H7 (cell line): ENCODE measurements around the gene FRMD6. TPM values are rescaled to one million over a fixed set of nuclear protein-coding genes. Genes with fewer than 3 reads are reported as not detected.
"Not testable (repeated sequence)": the region's sequence is repeated elsewhere in the genome, so short reads cannot be mapped to it uniquely, and the experiment has no call there.

ENCODE experiments used
- DNase-seq: peaks from one replicate; pipeline ENCODE4 v3.0.0; 2012
- H3K27me3 ChIP-seq: 2 replicates; pipeline ENCODE4 v1.6.0; 2011; ENCODE audit warnings: mild to moderate bottlenecking, low read length; ENCODE audit not compliant: control insufficient read depth, insufficient read depth
- H3K36me3 ChIP-seq: replicated peaks from 2 replicates; pipeline ENCODE4 v1.5.1; 2011; ENCODE audit warnings: low read length; ENCODE audit not compliant: control insufficient read depth, insufficient read depth
- H3K4me3 ChIP-seq: 2 replicates; pipeline ENCODE4 v1.5.1; 2011; ENCODE audit warnings: low read depth, mild to moderate bottlenecking, control low read depth, low read length, moderate library complexity; ENCODE audit not compliant: insufficient read depth
- total RNA-seq: library from RNA; depleted of rRNA; stranded (reverse); fragments of >200 nt; shearing (Covaris generic); gene quantifications from 2 replicates; pipeline ENCODE4 v1.2.3, GENCODE V29; 2014

The FRMD6 gene
- total RNA-seq, 1 experiment from 2014 or later, result 17.4 TPM

GRCh38 chr14:51620056-51620455 lies 31.7 kb upstream of the FRMD6 start:
- DNase-seq, result no peak
- Histone ChIP-seq H3K27me3 (no peaks in the 10 kb centered on the region), H3K36me3 (no peaks in the 10 kb centered on the region), H3K4me3 (no peak overlapping the region)

GRCh38 chr14:51621654-51622053 lies 30.1 kb upstream of the FRMD6 start:
- no peaks in the 10 kb centered on the region for H3K27me3 ChIP-seq
- DNase-seq, result no peak
- no peaks in the 10 kb centered on the region for H3K36me3 ChIP-seq
- H3K4me3 ChIP-seq, result no peak overlapping the region

GRCh38 chr14:51622376-51622775 lies 29.3 kb upstream of the FRMD6 start:
- H3K27me3 ChIP-seq, result no peaks in the 10 kb centered on the region
- H3K4me3 ChIP-seq, result no peak overlapping the region
- no peaks in the 10 kb centered on the region for H3K36me3 ChIP-seq
- no peak for DNase-seq

- DNase-seq, result no peak
- Histone ChIP-seq H3K4me3 (no peak overlapping the region), H3K36me3 (no peaks in the 10 kb centered on the region), H3K27me3 (no peaks in the 10 kb centered on the region)
Observed at GRCh38 chr14:51624955-51625569, 26.6 kb upstream of the FRMD6 start.

GRCh38 chr14:51626185-51626584 lies 25.5 kb upstream of the FRMD6 start:
- Histone ChIP-seq H3K27me3 (no peaks in the 10 kb centered on the region), H3K4me3 (no peak overlapping the region), H3K36me3 (no peaks in the 10 kb centered on the region)
- no peak for DNase-seq

- no peak for DNase-seq
- Histone ChIP-seq H3K4me3 (no peak overlapping the region), H3K36me3 (no peaks in the 10 kb centered on the region), H3K27me3 (no peaks in the 10 kb centered on the region)
Observed at GRCh38 chr14:51626788-51627187, 24.9 kb upstream of the FRMD6 start.

DNA sequence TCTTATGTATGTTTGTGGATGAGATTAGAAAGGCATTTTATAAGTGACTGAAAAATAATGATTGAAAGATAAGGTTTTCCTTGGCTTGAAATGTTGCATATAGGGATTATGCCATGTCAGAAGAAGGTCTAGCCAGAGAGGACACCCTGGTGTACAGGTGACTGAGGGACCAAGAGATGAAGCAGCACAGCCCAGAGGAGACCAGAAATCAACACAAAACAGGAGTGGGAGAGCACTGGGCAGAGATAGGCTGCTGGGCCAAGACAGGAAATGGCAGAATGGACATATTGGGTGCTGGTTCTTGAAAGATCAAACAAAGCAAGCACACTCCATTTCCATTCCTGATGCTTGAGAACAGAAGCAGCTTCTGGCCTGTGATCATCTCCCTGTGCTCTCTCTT lies 24.4 kb upstream of the FRMD6 start:
- no peak overlapping the region for H3K4me3 ChIP-seq
- no peak for DNase-seq
- no peaks in the 10 kb centered on the region for H3K36me3 ChIP-seq
- no peaks in the 10 kb centered on the region for H3K27me3 ChIP-seq

- Histone ChIP-seq H3K4me3 (no peak overlapping the region), H3K36me3 (no peaks in the 10 kb centered on the region), H3K27me3 (no peaks in the 10 kb centered on the region)
- DNase-seq, result no peak
Observed at GRCh38 chr14:51628238-51628637, 23.5 kb upstream of the FRMD6 start.

DNA sequence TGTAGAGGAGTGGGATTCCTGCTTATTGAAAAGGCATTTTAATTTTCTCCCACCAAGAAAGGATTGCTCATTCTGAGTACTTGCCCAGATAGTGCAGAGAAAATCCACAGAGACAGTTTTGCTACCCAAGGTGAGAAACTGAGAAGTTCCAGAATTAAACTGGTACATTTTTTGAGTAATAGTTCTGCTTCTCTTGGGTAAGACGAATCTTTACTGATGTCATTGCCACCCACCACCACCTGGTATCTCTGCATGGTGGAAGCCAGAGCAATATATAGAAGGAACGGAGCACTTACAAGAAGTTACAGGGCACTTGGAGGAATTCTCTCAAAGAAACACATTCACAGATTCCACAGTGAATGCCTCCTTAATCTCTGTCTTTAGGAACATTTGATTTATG lies 20.7 kb upstream of the FRMD6 start:
- Histone ChIP-seq H3K36me3 (no peaks in the 10 kb centered on the region), H3K27me3 (no peaks in the 10 kb centered on the region), H3K4me3 (no peak overlapping the region)
- DNase-seq, result no peak

DNA sequence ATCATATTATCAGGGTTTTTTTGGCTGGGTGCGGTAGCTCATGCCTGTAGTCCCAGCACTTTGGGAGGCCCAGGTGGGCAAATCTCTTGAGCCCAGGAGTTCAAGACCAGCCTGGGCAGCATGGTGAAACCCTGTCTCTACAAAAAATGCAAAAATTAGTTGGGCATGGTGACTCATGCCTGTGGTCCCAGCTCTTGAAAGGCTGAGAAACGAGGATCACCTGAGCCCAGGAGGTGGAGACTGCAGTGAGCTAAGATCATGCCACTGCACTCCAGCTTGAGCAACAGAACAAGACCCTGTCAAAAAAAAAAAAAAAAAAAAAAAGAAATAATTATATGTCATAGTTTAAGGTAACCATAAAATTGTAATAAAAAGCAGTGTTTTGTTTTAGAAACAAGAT lies 18.4 kb upstream of the FRMD6 start:
- not testable (repeated sequence) for H3K4me3 ChIP-seq, H3K27me3 ChIP-seq, DNase-seq, H3K36me3 ChIP-seq

GRCh38 chr14:51636109-51636508 lies 15.6 kb upstream of the FRMD6 start:
- Histone ChIP-seq H3K36me3 (no peaks in the 10 kb centered on the region), H3K27me3 (no peaks in the 10 kb centered on the region), H3K4me3 (no peak overlapping the region)
- no peak for DNase-seq

DNA sequence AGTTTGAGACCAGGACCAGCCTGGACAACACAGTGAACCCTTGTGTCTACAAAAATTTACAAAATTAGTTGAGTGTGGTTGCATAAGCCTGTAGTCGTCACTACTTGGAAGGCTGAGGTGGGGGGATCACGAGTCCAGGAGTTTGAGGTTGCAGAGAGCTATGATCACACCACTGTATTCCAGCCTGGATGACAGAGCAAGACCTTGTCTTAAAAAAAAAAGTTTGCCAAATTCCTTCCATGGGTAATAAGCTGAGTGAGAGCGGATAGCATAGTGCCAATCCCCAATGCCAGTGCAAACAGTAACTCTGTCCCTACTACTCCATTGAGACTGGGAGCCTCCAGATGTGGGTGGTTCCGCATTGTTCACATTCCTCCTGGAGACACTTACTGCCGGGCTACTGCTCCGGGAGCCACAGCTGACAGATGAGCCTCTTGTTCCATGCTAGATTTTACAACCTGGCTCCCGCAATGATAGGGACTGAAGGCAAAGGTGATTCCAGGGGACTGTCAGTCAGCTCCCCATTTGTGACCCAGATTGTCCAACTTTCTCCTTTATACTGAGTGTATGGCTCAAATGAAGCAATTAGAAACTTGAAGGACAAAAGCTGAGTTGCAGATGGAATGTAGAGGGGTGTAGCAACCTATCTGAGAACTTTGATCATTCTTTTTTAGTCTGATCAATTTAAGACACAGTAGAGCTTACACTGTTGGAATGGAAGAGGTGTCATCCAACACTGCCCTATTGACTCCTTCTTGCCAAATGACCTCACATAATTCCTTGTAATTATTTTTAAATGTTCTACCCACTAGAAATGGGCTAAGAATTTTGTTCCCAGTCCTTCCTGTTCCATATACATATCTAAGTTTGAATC lies 13.4 kb upstream of the FRMD6 start:
- peak; percentile 70 for DNase-seq
- Histone ChIP-seq H3K4me3 (no peak overlapping the region), H3K36me3 (no peaks in the 10 kb centered on the region), H3K27me3 (no peaks in the 10 kb centered on the region)

DNA sequence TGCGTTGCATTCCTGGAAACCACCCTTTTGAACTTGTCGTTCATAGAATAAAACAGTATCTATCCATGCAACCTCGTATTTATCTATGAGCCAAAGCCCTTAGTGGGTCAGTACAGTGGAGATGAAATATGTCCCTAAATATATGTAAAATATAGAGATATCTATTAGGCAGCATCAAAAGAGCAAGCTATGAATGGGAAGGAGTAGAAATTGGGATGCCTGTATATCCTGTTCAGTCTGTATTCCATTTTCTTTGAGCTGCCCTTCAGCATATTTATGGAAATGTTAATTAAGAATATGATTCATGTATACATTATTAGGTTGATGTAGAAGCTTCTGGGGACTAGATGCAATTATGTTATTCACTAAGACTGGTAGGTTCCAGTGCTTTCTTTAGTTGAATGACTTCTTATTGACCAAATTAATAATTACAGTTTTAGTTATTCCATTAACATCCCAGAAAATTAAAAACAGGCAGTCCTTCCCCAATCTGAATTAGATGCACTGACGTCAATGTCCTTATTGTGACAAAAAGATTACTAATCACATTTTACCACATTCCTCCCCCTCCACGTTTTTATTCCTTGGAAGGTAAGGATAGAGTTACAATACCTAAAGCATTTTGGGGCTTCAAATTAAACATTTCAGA lies 11.9 kb upstream of the FRMD6 start:
- Histone ChIP-seq H3K36me3 (no peaks in the 10 kb centered on the region), H3K4me3 (no peak overlapping the region), H3K27me3 (no peaks in the 10 kb centered on the region)
- DNase-seq, result no peak

- H3K36me3 ChIP-seq, result no peaks in the 10 kb centered on the region
- H3K27me3 ChIP-seq, result no peaks in the 10 kb centered on the region
- H3K4me3 ChIP-seq, result no peak overlapping the region
- no peak for DNase-seq
Observed at GRCh38 chr14:51643140-51643539, 8.6 kb upstream of the FRMD6 start.
